Measurements from ENCODE around the gene ATXN1.

Gene ATXN1

GRCh38 chr6:16783509-16783908, 22.2 kb upstream of the ATXN1 start:
- no peak for DNase-seq (ENCODE audit: low read depth)

GRCh38 chr6:16782278-16782677, 21.0 kb upstream of the ATXN1 start:
- DNase-seq (ENCODE audit: low read depth), result no peak

- no peak for DNase-seq (ENCODE audit: low read depth)
Observed at GRCh38 chr6:16781348-16782169, 20.3 kb upstream of the ATXN1 start.

- DNase-seq (ENCODE audit: low read depth), result no peak
Observed at GRCh38 chr6:16778521-16778920, 17.3 kb upstream of the ATXN1 start.

- DNase-seq (ENCODE audit: low read depth), result no peak
Observed at GRCh38 chr6:16777794-16778193, 16.5 kb upstream of the ATXN1 start.

- no peak for DNase-seq (ENCODE audit: low read depth)
Observed at GRCh38 chr6:16776394-16777017, 15.2 kb upstream of the ATXN1 start.

GRCh38 chr6:16774437-16774836, 13.2 kb upstream of the ATXN1 start:
- DNase-seq (ENCODE audit: low read depth), result no peak

GRCh38 chr6:16773362-16773761, 12.1 kb upstream of the ATXN1 start:
- DNase-seq (ENCODE audit: low read depth), result no peak

GRCh38 chr6:16770701-16771569, 9.7 kb upstream of the ATXN1 start:
- DNase-seq (ENCODE audit: low read depth), result peak; percentile 82

- peak; percentile 85 for DNase-seq (ENCODE audit: low read depth)
Observed at GRCh38 chr6:16769986-16770376, 8.7 kb upstream of the ATXN1 start.

GRCh38 chr6:16769131-16769985, 8.1 kb upstream of the ATXN1 start:
- DNase-seq (ENCODE audit: low read depth), result peak; percentile 93

- DNase-seq (ENCODE audit: low read depth), result no peak
Observed at GRCh38 chr6:16768477-16768830, 7.2 kb upstream of the ATXN1 start.

GRCh38 chr6:16767765-16768476, 6.7 kb upstream of the ATXN1 start:
- DNase-seq (ENCODE audit: low read depth), result no peak

- DNase-seq (ENCODE audit: low read depth), result peak; percentile 75
Observed at GRCh38 chr6:16766836-16767745, 5.8 kb upstream of the ATXN1 start.

- DNase-seq (ENCODE audit: low read depth), result peak; percentile 77
Observed at GRCh38 chr6:16766043-16766536, 4.8 kb upstream of the ATXN1 start.

- no peak for DNase-seq (ENCODE audit: low read depth)
Observed at GRCh38 chr6:16765235-16765634, 4.0 kb upstream of the ATXN1 start.

- peak; percentile 67 for DNase-seq (ENCODE audit: low read depth)
Observed at GRCh38 chr6:16764188-16764950, 3.1 kb upstream of the ATXN1 start.

GRCh38 chr6:16762550-16763477, 1.6 kb upstream of the ATXN1 start:
- peak; percentile 95 for DNase-seq (ENCODE audit: low read depth)

All from iris pigment epithelial cell (primary cell).